DOHH2 (cell line): Measurements from ENCODE around the gene MVP.

Experiments
- H3F3A ChIP-seq: fragments of 200-600 bp; sonication (generic), shearing (Covaris generic); 2 replicates; pipeline ENCODE4 v1.6.0; 2016; ENCODE audit warnings: antibody characterized with exemption, mild to moderate bottlenecking; ENCODE audit not compliant: control insufficient read depth, insufficient read depth
- H3K27ac ChIP-seq: fragments of 200-600 bp; sonication (generic); 2 replicates; pipeline ENCODE4 v1.5.1; 2014; ENCODE audit warnings: low read depth, mild to moderate bottlenecking, low read length, moderate library complexity
- H3K27me3 ChIP-seq: fragments of 200-600 bp; sonication (generic); 2 replicates; pipeline ENCODE4 v1.6.1; 2014; ENCODE audit warnings: mild to moderate bottlenecking, low read length, mixed read lengths; ENCODE audit not compliant: control insufficient read depth
- H3K36me3 ChIP-seq: fragments of 200-600 bp; sonication (generic); 2 replicates; pipeline ENCODE4 v1.6.1; 2014; ENCODE audit warnings: mild to moderate bottlenecking, low read length, moderate library complexity, mixed read lengths; ENCODE audit not compliant: control insufficient read depth
- H3K4me1 ChIP-seq: fragments of 200-600 bp; sonication (generic); 2 replicates; pipeline ENCODE4 v1.6.1; 2014; ENCODE audit warnings: mild to moderate bottlenecking, low read length, mixed read lengths; ENCODE audit not compliant: control insufficient read depth
- H3K4me2 ChIP-seq: fragments of 200-600 bp; sonication (generic); 2 replicates; pipeline ENCODE4 v1.6.0; 2014; ENCODE audit warnings: mild to moderate bottlenecking, low read length, moderate library complexity
- H3K4me3 ChIP-seq: fragments of 200-600 bp; sonication (generic); 2 replicates; pipeline ENCODE4 v1.5.1; 2014; ENCODE audit warnings: mild to moderate bottlenecking, low read length, mixed read lengths
- H3K79me2 ChIP-seq: fragments of 200-600 bp; sonication (generic); 2 replicates; pipeline ENCODE4 v1.6.1; 2014; ENCODE audit warnings: mild to moderate bottlenecking, low read length, mixed read lengths; ENCODE audit not compliant: control insufficient read depth
- H3K9me2 ChIP-seq: fragments of 200-600 bp; sonication (generic); replicated peaks from 2 replicates; pipeline ENCODE4 v1.6.1; 2014; ENCODE audit warnings: mild to moderate bottlenecking, low read length, mixed read lengths; ENCODE audit not compliant: control insufficient read depth
- H3K9me3 ChIP-seq: fragments of 200-600 bp; sonication (generic); 2 replicates; pipeline ENCODE4 v1.6.1; 2014; ENCODE audit warnings: antibody characterized with exemption, low read length, mixed read lengths; ENCODE audit not compliant: control insufficient read depth, insufficient read depth
- H4K20me1 ChIP-seq: fragments of 200-600 bp; sonication (generic); 2 replicates; pipeline ENCODE4 v1.6.0; 2014; ENCODE audit warnings: low read depth, mild to moderate bottlenecking, antibody characterized with exemption, low read length, moderate library complexity; ENCODE audit not compliant: control insufficient read depth, insufficient read depth
- EZH2phosphoT487 ChIP-seq: fragments of 200-600 bp; sonication (generic); IDR thresholded peaks from 2 replicates; pipeline ENCODE4 v1.6.1; 2017; ENCODE audit warnings: borderline replicate concordance, mild to moderate bottlenecking, antibody characterized with exemption, low read length, moderate library complexity, mixed read lengths
- TF ChIP-seq, protein P1 (sequence below): fragments of 200-600 bp; sonication (generic); IDR thresholded peaks from one replicate; pipeline ENCODE4 v1.5.1; 2014; ENCODE audit warnings: antibody characterized with exemption, mild to moderate bottlenecking, low read depth, low read length; ENCODE audit not compliant: poor library complexity, severe bottlenecking

Gene MVP

DNA sequence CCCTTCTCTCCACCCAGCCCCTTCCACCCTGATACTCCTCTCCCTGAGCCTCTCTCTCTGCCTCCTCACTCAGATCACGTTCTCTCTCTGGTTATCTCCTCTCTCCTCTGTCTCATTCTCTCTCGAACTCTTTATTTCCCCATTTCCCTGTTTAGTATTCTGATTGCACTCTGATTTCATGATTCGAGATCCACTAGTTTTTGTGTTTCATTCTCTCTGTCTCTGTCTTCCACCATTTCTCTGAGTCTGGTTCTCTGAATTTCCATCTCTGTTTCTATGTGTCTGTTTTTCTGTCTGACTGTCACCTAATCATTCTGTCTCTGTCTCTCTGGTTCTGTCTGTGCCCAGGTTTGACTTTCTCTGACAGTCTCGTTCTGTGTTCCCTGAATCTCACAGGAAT is 77.1 kb downstream of the MVP start:
- Histone ChIP-seq H3K79me2 (no peaks in the 10 kb centered on the region), H3K4me1 (peaks cover 10% of the 10 kb centered on the region), H3K36me3 (no peaks in the 10 kb centered on the region), H3K27ac (no peak overlapping the region), H3F3A (no peaks in the 10 kb centered on the region), H4K20me1 (no peaks in the 10 kb centered on the region), H3K4me3 (no peak overlapping the region), H3K9me3 (no peaks in the 10 kb centered on the region), H3K27me3 (peaks cover 26% of the 10 kb centered on the region), H3K4me2 (no peak overlapping the region), H3K9me2 (no peaks in the 10 kb centered on the region)
- TF ChIP-seq EZH2phosphoT487, result no peak
- TF ChIP-seq, protein P1, sequence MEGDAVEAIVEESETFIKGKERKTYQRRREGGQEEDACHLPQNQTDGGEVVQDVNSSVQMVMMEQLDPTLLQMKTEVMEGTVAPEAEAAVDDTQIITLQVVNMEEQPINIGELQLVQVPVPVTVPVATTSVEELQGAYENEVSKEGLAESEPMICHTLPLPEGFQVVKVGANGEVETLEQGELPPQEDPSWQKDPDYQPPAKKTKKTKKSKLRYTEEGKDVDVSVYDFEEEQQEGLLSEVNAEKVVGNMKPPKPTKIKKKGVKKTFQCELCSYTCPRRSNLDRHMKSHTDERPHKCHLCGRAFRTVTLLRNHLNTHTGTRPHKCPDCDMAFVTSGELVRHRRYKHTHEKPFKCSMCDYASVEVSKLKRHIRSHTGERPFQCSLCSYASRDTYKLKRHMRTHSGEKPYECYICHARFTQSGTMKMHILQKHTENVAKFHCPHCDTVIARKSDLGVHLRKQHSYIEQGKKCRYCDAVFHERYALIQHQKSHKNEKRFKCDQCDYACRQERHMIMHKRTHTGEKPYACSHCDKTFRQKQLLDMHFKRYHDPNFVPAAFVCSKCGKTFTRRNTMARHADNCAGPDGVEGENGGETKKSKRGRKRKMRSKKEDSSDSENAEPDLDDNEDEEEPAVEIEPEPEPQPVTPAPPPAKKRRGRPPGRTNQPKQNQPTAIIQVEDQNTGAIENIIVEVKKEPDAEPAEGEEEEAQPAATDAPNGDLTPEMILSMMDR, result no peak
